Erythroblast (primary cell): ENCODE data around the gene BAIAP2.

Experiments
- GATA1 ChIP-seq: IDR thresholded peaks from 2 replicates; pipeline ENCODE4 v1.6.1; 2011; ENCODE audit warnings: low read depth, mild to moderate bottlenecking, control low read depth, low read length, moderate library complexity
- POLR2A ChIP-seq: IDR thresholded peaks from 2 replicates; pipeline ENCODE4 v1.6.1; 2011; ENCODE audit warnings: mild to moderate bottlenecking, low read length

DNA sequence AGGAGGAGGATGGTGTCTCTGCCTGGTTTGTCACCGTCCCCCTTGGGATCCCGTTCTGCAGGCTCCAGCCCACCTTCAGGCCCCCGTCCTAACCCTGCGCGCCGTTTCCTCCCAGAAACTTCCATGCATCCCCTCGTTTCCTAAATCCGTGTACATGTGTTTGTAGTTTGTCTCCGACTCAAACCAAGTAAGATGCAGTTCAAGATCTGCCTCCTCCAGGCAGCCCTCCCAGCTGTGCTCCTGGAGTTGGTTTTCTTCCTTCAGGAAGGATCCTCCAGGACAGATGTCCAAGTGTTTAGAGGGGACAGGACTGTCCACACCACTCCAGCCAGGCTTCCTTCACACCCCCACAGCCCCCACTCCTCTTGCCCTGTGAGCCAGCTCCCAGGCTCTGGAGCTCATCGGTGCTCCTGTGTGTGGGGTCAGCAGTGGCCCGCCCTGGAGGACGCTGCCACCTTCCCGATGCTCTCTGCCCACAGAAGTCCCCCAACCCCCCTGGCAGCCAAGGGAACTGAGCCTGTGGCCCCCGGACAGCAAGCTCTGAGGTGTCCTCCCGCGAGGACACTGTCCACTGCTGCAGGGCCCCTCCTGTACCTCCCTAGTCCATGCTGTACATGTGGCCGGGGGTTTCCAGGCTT lies 11.3 kb downstream of the BAIAP2 start:
- TF ChIP-seq POLR2A, result no peak
- no peak for TF ChIP-seq GATA1
